D341Med (cell line): ENCODE results near the gene KLK7.
"Not testable (repeated sequence)": the region's sequence is repeated elsewhere in the genome, so short reads cannot be mapped to it uniquely, and the experiment has no call there.

Source experiments
- DNase-seq: peaks from one replicate; pipeline ENCODE4 v3.0.0; 2012; ENCODE audit warnings: low spot score

Gene KLK7

DNA sequence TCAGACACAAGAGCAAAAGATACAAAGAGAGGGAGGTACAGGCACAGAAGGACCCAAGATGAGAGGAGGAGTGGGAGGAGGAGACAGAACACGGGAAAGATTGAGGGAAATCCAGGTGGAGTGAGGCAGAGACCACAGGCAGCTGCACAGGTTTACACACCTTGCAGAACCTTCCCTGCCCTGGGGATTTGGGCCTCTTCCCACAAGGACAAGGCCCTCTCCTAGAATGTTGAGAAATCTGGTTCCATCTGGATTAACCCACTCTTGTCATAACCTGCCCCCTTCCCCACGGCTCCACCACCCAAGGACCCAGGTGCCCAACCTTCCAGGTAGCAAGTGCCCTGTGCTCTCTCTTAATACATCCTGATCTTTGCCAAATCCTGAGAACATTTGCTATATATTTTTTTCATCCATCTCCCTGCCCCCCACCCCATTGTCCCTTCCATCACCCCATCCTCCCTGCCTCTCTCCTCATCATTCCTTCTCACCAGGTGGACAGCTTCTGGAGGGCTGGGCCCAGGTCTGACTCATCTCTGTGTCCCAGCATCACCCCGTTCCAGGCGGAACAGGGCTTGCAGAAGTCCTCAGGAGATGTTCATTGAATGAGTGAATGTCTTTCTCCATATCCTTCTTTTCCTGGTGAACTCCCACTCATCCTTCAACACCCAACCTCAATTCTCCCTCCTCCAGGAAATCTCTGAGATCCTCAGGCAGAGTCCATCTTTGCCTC is 26.5 kb upstream of the KLK7 start:
- DNase-seq = no peak

DNA sequence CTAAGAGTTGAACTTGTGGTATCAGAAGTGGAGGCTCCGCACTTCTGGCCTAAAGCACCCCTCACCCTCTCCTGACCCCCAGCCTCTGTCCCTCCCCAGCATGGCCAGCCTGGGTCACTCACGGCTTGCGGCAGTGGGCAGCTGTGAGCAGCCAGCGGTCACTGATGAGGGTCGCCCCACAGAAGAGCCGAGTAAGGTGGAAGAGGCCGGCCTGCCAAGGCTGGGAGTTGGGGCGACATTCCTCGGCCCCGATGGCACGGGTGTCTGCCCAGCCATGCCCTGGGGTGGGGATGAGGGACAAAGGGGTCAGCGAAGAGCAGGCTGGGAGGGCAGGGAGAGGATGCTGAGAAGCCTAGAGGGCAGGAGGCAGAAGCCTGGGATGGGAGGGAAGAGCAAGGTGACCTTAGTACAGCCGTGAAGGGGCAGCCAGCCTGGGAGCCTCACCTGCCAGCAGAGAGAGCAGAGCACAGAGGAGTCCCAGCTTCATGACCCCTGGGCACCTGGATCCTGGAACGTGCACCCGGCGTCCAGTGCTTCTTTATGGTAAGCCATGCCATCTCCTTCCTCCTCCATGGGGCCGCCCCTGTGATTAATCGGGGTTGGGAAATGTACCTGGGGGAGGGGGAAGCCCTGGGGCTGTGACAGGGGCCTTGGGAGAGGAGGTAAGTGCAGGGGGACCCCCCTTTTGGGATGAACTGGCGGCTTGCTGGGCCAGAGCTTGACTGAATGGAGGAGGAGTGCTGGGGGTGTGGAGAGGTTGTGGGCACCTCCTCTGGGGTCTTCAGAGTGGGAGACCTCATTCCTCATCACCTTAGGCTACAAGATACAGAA is 25.6 kb upstream of the KLK7 start:
- peak; percentile 16 for DNase-seq

DNA sequence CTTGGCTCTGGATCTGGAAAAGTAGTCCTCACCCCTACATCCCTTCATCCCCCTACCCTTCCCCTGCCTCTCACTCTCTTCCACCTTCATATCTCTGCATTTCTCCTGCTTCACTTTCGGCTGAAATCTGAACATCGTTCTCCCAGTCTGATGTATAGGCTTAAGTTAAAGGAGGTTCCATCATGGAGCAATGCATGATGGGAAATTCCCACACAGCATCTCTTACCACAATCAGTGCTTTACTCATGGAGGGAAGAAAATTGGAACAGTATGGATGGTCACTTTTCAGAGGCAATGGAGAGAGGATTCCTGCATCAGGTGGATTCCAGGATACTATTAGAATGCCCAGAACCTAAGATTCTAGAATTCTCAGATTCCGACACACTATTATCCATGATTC is 23.8 kb upstream of the KLK7 start:
- no peak for DNase-seq

DNA sequence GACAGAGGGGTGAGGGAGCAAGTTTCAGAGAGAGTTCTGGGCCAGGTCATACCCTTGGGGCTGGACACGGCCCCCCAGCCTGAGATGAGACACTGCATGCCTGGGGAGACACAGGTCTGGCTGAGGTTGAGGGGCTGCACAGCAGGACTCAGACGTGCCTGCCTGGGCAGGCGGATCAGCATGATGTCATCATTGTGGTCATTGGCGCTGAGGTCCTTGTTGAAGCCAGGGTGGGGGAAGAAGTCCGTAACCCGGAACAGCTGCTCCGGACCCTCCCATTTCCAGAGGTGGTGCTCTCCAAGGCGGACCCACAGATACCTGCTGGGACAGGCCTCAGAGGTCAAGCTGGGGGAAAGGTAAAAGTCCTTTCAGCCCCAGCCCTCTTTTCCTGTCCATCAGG is 22.7 kb upstream of the KLK7 start:
- peak; percentile 12 for DNase-seq

DNA sequence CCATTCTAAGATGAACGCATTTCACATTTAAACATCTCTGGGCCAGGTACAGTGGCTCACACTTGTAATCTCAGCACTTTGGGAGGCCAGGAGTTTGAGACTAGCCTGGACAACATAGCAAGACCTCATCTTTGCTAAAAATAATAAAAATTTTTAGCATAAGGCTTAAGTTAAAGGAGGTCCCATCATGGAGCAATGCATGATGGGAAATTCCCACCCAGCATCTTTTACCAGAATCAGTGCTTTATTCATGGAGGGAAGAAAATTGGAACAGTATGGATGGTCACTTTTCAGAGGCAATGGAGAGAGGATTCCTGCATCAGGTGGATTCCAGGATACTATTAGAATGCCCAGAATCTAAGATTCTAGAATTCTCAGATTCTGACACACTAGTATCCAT is 21.5 kb upstream of the KLK7 start:
- no peak for DNase-seq

DNA sequence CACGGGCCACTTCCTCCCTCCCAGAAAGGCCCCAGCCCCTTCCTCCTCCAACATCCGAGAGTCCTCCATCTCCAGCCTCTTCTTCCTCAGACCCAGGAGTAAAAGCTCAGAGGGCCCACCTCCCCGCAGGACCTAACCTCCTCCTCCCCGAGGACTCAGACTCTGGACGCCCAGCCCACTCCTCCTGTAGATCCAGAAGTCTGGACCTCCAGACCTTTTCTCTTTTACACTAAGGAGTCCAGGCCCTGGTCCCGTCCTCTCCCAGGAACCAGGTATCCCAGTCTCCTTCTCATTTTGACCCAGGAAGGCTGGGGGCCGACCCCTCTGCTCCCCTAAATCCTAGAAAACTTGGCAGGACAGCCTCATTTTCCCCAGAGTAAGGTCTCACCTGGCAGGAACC is 19.6 kb upstream of the KLK7 start:
- DNase-seq = no peak

DNA sequence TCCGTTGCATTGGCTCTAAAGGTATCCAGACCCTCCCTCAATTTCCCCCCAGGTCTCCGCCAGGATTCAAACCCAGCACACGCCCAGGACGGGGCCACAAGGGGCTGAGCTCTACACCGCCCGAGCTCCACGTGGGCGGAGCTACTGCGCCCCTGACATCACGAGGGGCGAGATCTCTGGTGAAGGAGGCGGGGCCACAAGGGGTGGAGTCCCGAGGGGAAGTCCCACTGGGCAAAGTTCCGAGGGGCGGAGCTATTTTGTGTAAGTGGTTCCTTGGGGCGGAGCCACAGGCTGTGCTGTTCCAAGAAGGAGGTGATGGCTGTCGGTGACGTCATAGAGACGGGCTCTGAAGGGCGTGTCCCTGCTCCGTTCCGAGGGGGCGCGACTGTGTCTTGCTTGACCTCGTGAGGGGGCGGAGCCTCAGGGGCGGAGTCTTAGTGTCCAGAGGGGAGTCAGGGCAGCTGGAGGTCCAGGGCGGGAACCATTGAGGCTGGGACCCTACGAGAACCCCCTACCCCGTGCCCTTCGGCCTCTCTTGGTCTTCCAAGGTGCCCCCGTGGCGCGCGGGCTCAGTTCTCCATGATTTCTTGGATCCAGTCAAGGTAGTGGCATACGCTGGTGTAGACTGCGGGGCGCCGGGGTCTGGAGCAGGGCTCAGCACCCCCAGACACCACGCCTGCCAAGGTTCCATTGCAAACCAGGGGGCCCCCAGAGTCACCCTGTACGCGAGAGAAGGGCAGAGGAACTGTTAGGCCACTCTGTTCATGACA is 19.0 kb upstream of the KLK7 start:
- DNase-seq = peak; percentile 31

DNA sequence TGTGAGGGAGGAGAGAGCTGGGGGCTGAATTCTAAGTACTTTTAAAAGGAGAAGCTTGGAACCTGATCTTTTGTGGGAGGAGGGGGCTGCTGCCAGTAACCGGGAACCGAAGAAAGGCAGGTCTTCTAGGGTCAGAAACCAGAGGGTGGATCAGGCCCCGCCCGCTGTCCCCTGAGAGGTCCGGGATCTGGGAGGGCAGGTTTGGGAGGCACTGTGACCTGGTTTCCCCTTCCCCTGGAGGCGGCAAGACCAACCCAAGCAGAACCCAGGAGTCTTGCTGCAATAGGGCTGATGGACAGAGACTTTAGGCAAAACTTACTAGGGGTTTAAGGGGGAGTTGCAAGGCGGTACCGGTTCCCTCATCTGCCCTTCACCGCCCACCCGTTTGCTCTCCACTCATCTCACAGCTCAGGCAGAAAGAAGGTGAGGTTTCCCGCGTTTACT is 18.4 kb upstream of the KLK7 start:
- no peak for DNase-seq

DNA sequence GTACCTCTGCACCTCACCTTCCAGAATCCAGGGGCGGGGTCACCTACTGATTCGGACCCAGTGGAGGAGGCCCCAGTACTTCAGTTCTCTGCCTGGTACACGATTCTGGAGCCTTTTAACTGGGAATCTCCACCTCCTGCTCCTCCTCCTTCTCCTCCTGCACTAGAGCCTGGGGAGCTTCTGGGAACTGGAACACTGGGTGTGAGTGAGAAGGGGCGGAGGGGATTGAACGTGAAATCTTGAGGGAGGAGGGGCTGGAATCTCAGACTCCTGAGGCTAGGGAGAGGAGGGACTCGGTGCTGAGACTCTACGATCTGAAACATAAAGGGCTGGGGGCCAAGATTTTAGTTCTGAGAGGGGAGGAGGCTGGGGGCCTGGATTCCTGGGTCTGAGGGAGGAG is 17.8 kb upstream of the KLK7 start, which contains the start of gene KLK8:
TSS of gene KLK8 (minus strand) at position 90 of the 400 bp plus-strand sequence. CDS start 437 bp downstream, outside the sequence.
- DNase-seq = no peak

DNA sequence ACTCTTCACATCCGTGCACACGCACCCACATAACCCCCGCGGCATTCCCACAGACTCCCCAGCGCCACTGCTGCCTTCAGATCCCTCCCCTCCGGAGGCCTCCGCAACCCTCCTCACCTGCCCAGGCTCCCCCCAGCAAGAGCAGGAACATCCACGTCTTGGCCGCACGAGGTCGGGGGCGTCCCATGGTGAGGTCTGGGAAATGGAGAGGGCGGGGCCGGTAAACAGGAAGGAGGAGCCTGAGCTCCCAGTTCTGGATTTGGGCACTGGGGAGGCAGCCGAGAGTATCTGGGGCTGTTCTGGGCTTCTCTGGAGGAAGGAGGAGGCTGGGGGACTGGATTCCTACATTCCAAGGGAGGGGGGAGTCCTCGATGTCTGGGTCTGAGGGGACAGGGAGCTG is 17.3 kb upstream of the KLK7 start:
- DNase-seq = peak; percentile 22

DNA sequence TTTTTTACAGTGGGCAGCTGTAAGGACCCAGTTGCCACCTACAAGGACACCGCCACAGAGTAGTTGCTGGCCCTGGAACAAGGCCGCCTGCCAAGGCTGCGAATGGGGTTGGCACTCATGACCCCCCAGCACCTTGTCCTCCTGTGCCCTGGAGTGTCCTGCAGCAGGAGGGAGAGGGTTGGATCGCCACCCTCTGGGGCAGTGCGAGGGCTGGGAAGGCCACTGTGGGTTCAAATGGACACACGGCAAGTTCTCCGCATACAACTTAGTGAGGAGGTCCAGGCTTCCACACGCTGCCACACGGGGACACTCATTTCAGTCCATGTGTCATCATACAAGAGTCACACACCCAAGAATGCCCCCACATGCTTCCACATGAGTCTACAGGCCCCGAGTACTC is 16.7 kb upstream of the KLK7 start:
- no peak for DNase-seq

DNA sequence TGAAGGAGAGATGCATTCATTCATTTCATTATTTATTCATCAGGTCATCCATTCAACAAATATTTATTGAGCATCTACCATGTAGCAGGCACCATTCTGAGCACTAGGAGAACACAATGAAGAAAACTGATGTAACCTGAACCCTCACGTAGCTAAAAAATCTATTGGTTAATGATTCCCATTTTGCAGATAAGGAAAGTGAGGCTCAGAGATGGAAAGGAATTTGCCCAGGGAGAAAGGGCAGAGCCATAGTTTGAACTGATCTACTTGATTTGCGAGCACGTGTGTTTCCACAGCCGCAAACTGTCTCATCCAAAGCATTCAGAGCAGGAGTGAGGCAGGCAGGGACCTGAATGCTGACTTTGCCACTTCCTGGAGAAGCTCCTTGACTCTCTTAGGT is 15.0 kb upstream of the KLK7 start:
- DNase-seq = no peak

DNA sequence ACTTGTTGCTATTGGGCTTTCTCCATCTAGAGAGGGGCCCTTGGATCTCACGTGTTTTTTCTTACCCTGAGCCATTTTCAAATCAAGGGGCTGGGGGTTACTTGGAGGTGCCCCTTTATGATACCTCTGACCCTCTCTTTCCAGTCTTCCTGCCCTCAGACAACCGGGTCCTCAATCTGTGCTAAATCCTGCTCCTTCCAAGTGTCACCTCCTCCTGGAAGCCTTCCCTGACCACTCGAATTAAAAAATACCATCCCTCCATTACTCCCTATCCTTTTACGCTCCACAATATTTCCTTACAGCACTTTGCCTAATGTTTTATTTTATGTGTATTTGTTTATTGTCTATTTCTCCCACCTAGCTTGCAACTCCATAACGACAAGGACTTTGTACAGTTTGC is 14.3 kb upstream of the KLK7 start:
- DNase-seq = no peak

DNA sequence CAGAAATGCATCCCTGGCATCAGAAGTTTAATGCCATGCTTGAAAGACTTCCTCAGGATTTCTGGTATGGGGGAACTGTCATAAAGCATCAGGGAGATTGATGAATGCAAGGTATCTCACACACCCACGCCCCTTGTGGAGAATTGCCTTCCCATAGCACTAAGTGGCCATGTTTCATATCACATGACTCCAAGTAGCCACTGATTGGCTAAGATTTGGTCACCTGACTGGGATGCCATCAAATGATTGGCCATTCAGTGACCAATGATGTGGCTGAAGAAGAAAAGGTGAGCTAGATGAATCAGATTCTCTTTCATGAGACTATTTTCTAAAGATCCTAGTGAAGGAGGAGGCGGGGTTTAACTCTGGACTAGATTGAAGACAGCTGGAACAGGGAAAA is 10.4 kb upstream of the KLK7 start:
- no peak for DNase-seq

DNA sequence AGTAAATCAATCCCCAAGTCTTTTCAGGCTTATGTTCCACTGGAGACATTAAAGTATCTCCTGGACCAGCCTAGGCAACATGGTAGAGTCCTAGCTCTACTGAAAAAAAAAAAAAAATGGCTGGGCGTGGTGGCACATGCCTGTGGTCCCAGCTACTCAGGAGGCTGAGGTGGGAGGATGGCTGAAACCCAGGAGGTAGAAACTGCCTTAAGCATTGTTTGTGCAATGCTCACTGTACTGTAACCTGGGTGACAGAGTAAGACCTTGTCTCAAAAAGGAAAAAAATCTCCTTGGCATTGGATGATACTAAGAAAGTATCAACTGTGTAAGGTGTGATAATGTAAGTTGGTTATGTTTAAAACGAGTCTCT is 8.9 kb upstream of the KLK7 start:
- DNase-seq = no peak

DNA sequence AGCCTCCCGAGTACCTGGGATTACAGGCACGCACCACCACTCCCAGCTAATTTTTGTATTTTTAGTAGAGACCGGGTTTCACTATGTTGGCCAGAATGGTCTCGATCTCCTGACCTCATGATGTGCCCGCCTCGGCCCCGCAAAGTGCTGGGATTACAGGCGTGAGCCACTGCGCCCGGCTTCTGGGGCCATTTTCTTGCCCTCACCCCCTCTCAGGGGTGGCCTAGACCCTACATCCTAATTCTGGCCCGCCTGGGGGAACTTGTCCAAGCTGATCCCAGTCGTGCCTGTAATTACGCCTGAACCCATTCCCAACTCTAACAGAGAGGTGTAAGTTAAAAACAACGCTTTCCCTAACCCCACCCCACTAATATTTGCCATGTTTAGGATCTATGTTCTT is 699 bp upstream of the KLK7 start:
- DNase-seq = not testable (repeated sequence)

DNA sequence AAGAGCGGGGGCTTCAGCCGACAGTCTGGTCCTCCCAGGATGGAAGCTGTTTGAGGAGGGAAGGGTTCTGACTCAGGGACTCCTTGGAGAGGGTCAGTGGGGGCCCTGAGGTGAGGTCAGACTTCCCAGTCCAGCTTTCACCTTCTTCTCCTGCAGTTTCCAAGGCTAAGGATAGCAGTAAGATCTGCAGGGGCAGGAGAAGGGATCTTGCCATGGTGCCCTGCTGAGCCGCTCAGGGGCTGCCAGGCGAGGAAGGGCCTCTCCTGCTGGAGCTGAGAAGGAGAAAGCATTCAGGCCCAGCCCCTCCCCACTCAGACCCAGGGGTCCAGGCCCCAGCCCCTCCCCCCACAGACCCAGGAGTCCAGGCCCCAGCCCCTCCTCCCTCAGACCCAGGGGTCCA is 1.5 kb downstream of the KLK7 start:
- no peak for DNase-seq

DNA sequence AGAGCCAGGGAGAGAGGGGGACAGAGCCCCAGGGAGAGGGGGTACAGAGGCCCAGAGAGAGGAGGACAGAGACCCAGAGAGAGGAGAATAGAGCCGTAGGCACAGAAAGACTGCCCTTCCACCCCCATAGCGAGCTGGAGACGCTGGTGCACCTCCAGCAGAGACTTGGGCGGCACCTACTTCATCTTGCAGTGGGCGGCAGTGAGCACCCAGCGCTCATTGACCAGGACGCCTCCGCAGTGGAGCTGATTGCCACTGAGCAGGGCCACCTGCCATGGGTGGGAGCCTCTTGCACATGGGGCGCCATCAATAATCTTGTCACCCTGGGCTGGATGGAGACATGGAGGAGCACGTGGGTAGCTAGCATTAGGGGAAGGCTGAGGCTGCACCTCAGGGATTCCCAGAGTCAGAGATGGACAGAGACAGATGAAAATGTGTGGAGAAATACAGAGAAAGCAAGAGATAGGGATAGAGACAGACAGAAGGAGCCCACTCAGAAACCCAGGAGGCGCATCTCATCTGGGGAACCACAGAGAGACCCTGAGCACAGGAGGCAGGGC is 2.0 kb downstream of the KLK7 start:
- DNase-seq = no peak

DNA sequence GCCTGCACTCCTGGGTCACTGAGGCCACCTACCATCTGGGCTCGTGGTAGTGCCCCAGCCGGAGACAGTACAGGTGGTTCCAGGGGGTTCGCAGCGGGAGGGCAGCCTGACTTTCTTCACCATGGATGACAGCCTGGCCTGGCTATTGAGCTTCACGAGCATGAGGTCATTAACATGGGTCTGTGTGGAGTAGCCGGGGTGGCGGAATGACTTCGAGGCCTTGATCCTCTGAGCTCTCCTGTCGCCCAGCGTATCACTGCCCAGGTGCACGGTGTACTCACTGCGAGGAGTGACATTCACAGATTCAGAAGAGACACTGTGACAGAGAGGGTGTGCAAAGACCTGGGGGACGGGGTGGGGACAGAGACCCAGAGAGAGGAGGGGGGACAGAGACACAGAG is 3.5 kb downstream of the KLK7 start:
- DNase-seq = no peak

DNA sequence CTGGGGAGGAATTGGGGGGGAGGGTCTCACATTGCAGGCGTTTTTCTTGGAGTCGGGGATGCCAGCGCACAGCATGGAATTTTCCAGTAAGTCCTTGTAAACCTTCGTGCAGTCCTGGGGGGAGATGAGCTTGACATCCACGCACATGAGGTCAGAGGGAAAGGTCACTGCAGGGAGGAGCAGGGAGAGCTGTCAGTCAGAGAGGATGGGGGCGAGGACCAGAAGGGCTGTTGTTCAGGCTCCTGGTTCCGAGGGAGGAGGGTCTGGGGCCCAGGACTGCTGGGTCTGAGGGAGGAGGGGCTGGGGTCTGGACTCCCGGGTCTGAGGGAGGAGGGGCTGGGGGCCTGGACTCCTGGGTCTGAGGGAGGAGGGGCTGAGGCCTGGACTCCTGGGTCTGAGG is 4.0 kb downstream of the KLK7 start:
- no peak for DNase-seq

DNA sequence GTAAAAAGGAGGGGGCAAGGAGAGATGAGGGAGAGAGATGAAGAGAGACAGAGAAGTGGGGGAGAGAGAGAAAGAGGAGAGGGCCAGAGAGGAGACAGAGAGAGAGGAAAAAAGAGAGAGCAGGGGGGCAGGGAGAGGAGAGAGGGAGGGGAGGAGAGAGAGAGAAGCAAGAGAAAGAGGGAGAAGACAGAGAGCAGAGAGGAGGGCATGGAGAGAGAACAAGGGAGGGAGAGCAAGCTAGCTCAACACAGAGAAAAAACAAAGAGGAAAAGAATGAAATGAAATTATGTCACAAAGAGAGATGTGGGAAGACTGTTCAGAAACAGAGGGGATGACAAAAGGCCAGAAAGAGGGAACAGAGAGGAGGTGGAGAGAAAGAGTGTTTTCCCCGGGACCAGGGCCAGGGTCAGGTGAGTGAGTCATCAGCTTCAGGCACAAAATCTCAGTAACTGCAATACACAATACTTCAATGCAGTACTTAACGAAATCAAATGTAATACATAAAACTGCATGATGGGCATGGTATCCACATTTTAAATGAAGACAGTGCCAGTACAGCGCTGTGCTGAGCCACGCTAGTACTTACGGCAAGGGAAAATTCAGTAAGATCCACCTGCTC is 4.8 kb downstream of the KLK7 start:
- no peak for DNase-seq

DNA sequence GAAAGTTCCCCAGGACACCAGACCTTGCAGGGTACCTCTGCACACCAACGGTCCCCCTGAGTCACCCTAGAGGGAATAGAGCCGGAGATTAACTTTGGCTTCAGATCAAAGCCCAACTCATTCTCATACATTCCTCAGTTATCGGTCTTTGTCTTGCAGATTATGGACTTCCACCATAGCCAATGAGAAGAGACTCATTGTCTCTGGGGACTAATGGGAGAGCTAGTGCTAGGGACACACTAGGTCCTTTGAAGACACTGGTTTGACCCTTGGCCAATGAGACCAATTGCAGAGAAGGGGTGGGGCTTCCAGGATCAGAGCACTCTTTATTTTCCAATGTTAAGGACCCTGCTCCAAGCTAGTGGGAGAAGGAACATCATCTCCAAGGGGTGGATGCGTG is 6.1 kb downstream of the KLK7 start:
- DNase-seq = no peak
